ENCODE measurements around the gene FHOD3.

The FHOD3 gene

GRCh38 chr18:36410346-36410745, 112.8 kb downstream of the FHOD3 start:
- DNase-seq (ENCODE audit: low read depth): no peak

GRCh38 chr18:36411745-36412168, 114.2 kb downstream of the FHOD3 start:
- DNase-seq (ENCODE audit: low read depth): no peak

GRCh38 chr18:36412778-36413177, 115.3 kb downstream of the FHOD3 start:
- DNase-seq (ENCODE audit: low read depth): no peak

GRCh38 chr18:36415171-36415570, 117.7 kb downstream of the FHOD3 start:
- DNase-seq (ENCODE audit: low read depth): no peak

- no peak for DNase-seq (ENCODE audit: low read depth)
These were observed 118.1 kb downstream of the FHOD3 start for GRCh38 chr18:36415625-36416024.

GRCh38 chr18:36419188-36419899, 121.8 kb downstream of the FHOD3 start:
- DNase-seq (ENCODE audit: low read depth): no peak

GRCh38 chr18:36419900-36420531, 122.5 kb downstream of the FHOD3 start:
- DNase-seq (ENCODE audit: low read depth): no peak

GRCh38 chr18:36420826-36421225, 123.3 kb downstream of the FHOD3 start:
- DNase-seq (ENCODE audit: low read depth): no peak

- no peak for DNase-seq (ENCODE audit: low read depth)
These were observed 127.2 kb downstream of the FHOD3 start for GRCh38 chr18:36424741-36425142.

- no peak for DNase-seq (ENCODE audit: low read depth)
These were observed 129.9 kb downstream of the FHOD3 start for GRCh38 chr18:36427369-36427768.

GRCh38 chr18:36427831-36428230, 130.3 kb downstream of the FHOD3 start:
- no peak for DNase-seq (ENCODE audit: low read depth)

- no peak for DNase-seq (ENCODE audit: low read depth)
These were observed 131.0 kb downstream of the FHOD3 start for GRCh38 chr18:36428431-36429029.

- DNase-seq (ENCODE audit: low read depth): no peak
These were observed 135.5 kb downstream of the FHOD3 start for GRCh38 chr18:36432880-36433555.

- no peak for DNase-seq (ENCODE audit: low read depth)
These were observed 138.9 kb downstream of the FHOD3 start for GRCh38 chr18:36436387-36436786.

- DNase-seq (ENCODE audit: low read depth): no peak
These were observed 143.1 kb downstream of the FHOD3 start for GRCh38 chr18:36440614-36441013.

GRCh38 chr18:36441426-36442240, 144.1 kb downstream of the FHOD3 start:
- DNase-seq (ENCODE audit: low read depth): no peak

- DNase-seq (ENCODE audit: low read depth): no peak
These were observed 145.2 kb downstream of the FHOD3 start for GRCh38 chr18:36442717-36443116.

- no peak for DNase-seq (ENCODE audit: low read depth)
These were observed 148.5 kb downstream of the FHOD3 start for GRCh38 chr18:36446059-36446458.

- no peak for DNase-seq (ENCODE audit: low read depth)
These were observed 151.1 kb downstream of the FHOD3 start for GRCh38 chr18:36448384-36449290.

GRCh38 chr18:36449451-36449850, 151.9 kb downstream of the FHOD3 start:
- DNase-seq (ENCODE audit: low read depth): no peak

- DNase-seq (ENCODE audit: low read depth): no peak
These were observed 152.8 kb downstream of the FHOD3 start for GRCh38 chr18:36450264-36450663.

All from activated T-helper 9 cell treated with anti-CD3 and anti-CD28 coated beads, Interleukin-2, amount 50 U/mL, for 16 hours (primary cell).